Activated T-cell treated with anti-CD3 and anti-CD28 coated beads, Interleukin-2, amount 50 U/mL, for 48 hours (primary cell): ENCODE measurements around the gene GDF11.
A peak's percentile ranks its signal among the peaks of the same experiment; 100 is the strongest.

Source experiments
- DNase-seq, 2 experiments: peaks; one replicate each; pipeline ENCODE4 v3.0.0-alpha.2; 2020

The GDF11 gene

DNA sequence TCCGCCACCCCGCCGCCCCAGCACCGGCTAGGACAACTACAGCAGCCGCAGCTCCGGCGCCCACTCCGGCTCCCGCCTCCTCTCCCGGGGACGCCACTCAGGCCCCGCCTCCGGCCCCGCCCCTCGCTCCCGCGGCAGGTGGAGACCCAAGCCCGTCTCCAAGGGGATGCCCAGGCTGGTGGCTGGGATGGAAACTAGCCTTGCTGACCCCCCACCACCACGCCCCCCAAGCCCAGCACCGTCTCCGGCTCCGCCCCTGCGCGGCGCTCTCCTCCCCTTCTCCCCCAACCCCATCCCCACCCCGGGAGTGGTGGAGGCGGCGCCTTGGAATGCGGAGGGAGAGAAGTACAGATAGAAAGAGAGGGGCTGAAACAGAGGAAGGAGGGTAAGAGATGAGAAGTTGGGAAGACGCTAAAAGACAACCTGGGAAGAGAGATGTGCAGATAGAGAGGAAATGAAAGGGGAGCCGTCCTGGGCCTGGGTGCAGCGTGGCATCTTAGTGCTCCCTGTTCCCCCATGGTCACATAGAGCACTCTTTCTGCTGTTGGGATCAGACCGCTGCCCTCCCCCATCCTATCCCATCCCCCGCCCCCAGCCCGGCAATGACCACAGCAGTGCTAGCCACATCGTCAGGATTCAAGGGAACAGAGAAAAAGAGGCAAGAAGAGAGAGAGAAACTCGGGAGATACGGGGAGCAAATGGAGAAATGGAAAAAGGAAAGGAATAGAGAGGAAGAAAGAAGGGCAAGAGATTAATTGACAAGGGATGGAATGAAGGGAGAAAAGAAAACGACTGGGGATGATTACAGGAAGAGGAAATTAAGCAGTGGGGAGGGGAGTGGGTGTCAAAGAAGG, 34.9 kb upstream of the GDF11 start, which contains the start of gene ITGA7:
ITGA7 (minus strand) TSS at position 64 of the 854 bp plus-strand sequence. CDS start 222 bp downstream, outside the sequence.
- DNase-seq: peak; percentile 73 to 76

DNA sequence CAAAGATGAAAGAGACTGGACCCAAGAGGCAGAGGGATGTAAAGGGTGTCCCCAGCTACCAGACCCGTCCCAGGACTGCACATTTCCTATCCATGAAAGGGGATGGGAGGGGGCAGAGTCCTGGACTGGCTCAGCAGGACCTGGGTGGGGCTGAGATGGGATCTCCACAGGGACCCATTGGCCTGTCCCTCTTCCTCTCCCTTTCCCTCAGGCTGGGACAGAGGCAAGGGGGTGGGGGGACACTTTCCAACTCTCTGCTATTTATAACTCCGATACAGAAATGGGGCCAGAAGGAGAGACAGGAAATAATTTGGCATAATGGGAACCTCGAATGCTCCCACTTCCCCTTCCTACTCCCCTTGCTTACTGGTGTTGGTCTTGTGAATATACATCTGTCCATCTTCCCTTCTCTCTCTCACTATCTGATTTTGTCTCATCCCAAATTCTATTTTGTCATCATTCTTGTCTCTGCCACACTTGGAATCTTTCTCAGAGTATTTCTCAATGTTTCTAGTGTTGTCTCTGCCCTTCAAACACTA, 34.2 kb upstream of the GDF11 start:
- DNase-seq: no peak

DNA sequence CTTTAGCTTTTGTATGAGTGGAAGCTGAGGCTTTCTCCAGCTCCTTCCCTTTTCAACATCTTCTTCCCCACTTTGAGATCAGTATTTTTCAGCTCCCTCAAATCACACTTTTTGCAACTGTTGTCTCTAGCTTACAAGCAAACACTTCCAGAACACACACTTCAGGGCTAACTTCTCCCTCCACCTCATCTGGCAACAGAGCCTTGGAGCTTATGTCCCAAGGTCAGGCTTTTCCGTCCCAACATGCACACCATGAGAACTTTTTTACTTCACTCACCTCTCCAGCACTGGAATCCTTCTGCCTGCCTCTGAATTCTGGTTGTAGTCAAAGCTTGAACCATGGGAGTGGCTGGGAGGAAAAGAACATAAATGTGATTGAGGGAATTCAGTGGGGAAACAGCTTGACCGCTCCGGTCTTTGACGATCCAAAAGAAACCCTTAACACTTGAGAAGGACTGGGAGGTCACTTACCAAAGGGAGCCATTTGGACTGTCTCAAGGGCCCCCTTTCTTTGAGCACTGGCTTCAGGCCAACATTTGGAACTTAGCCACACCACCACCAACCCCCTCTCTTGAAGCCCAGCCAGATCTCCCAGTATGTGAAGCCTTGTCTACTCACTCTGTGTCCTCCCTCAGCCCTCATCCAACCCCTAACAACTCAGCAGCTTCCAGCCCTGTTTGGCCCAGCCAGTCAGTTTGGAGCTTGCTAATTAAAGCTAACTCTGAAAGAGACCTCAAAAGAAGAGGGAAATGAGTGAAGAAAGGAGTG, 31.0 kb upstream of the GDF11 start:
- DNase-seq: no peak

DNA sequence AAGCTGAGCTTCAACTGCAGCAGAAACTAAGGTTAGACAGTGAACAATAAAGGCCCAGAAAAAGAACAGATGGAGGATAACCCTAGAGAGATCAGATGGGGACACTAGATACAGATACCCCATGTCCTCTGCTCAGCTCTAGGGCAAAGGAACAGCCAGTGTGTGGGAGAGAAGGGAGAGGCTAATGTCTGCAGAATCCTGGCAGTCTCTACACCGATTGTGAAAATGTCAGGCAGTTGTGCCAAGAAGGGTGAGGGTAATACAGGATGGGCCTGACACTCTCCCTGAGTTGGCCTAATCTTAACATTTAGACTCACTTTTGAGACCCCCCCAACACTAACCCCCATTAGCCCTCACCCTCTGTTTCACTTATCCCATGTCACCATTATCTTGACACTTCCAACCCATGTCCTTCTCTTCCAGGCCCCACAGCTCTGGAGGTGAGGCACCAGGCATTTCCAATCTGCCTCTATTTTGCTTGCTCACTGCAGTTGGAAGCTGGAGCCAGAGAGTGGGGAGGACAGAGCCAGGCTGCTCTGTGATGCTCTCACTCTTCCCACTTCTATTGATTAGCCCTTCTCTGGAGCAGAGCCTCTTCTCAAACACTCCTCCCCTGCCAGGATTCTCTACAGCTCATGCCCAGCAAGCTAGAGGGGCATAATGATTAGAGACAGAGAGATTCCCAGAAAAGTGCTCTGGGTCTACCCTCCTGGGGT, 30.1 kb upstream of the GDF11 start:
- no peak for DNase-seq

DNA sequence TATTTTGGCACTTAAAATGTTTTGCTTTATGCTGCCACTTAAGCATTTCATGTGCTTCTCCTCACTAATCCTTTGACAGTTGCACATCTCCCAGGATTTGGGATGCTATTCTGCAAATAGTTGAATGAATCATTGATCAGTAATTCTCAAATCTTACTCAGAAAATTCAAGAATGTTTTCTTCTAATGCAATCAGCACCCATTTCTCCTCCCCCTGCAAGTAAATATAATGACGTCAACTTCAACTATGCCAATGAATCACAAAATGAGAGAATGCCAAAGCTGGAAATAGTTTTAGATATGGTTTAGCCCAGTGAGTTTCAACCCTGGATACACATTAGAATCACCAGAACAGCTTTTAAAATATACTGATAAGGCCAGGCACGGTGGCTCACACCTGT, 29.2 kb upstream of the GDF11 start:
- no peak for DNase-seq

DNA sequence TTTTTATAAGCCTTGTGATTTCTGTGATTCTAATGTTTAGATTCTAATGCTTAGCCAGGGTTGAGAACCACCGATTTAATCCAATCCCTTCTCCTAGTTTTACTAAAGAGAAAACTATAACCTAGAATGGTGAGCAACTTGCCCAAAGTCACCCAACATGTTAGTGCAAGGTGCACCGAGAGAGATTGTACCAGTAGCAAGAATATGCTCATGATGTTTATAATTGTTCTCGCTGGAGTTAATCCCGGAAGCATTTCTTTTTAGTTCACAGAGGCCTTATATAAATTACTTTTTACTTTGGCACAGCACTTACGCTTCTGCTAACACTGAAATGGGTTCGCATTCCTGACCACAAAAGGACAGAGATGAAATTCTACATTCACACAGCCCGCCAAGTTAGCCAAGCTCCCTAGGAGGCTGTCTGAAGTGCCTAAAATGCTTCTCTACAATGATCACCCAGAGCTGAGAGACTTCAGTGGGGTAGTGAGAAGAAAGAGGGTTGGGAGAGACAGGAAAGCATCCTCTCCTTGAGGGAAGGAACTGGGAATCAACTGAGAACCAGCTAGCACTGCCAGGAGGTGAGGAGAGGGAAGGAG, 27.7 kb upstream of the GDF11 start:
- DNase-seq: no peak

DNA sequence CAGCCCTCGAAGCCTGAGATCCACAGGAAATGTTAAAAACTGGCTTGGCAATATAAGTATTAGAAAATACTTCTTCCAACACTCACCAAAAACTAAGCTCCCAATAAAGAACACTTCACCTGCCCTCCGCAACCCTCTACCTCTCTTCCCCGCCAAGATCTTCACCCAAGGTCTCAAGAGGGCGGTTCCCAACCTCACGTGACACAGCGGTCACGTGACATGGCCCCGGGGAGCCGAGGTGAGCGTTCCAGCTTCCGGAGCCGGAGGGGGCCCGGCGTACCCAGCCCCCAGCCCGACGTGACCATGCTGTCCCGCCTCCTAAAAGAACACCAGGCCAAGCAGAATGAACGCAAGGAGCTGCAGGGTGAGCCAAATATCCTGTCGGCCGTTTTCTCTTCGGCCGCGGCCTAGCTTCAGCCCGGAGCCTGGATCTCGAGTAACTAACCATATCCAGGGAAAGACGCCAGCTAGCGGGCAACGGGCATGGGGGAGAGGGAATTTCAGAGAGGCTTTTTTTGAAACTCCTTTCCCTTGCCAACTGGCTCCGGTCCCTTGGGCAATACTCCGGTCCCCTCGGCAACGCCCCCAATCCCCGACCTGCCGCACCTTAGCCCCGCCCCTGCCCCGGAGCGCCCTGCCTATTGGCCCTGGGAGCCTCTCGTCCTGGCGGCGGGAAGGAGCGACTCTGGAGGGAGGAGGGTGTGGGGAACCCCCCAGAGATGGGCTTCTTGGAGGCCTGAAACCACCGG, 26.9 kb upstream of the GDF11 start, which contains the start of gene BLOC1S1:
BLOC1S1 (plus strand) TSS at position 214 of the 749 bp plus-strand sequence; CDS start at position 220, 6 bp downstream.
- DNase-seq: peak; percentile 96

DNA sequence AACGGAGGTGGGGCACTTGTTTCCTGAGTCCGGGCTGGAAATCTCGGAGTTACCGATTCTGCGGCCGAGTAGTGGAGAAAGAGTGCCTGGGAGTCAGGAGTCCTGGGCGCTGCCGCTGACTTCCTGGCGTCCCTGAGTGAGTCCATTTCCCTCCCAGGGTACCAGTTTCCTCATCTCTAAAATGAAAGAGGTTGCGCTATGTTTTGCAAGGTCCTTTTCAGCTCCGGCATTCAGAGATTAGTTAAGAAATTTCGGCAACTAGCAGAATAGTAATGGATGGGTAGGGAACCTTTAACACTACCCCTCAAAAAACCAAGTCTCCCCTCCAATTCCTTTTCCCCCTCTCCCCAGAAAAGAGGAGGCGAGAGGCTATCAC, 26.4 kb upstream of the GDF11 start:
- DNase-seq: no peak

DNA sequence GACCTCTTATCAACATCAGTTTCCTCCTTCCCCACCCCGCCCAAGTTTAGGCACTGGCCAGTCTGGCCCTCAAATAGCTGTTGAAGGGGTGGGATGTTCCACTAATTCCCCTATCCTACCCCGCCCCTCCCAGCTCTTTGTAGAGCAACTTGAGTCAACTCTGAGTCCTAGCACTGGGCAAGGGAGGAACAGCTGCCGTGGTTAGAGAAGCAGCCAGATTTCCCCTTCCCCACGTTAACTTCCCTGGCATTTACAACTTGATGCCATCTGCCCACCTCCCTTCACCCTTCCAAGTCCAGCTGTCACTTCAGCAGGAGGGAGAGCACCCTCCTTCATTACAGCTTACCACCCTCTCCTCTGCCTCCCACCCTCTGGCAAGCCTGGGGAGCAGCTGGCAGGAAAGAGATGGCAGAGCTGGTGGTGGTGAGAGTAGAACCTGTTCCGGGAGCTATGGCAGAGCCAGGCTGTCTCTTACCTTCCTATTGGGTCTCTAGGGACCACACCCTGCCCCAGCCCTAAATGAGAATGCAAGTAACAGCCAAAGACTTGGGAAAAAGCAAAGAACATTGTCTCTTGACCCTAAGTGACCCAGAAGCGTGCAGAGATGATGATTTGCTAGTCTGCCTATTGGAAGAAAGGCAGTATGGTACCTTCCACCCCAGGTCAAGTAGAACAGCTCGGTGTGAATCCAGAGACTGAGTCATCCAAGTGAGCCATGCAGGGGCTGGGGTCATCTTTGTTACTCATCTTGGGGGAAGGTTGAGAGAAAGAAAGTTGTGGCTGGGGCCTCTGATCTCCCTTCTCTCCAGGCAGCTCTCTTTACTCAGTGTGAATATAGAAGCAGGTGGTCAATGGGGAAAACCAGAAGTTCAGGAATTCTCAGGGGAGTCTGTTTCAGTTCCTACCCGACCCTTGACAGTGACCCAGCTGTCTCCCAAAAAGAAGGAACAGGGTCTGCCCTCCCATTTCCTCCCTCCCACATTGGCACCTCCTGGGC, 25.6 kb upstream of the GDF11 start:
- peak; percentile 51 to 61 for DNase-seq

DNA sequence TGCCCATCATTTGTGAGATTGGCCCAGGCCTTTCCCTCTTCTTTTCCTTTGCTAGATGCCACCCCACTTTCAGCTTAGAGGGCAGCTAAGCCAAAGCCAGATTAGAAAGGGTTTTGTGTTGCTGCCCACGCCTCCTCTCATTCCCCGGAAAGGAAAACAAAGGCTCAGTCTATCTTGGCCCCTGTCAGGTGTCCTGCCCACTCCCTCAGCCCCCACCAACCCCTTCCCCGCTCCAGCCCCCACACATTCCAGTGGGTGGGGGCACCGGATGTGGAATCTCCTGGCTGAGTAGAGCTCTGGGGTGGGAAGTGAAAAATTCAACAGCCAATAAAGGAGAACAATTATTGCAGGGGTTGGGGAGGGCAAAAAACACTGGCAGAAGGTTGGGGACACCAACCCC, 24.9 kb upstream of the GDF11 start:
- no peak for DNase-seq

DNA sequence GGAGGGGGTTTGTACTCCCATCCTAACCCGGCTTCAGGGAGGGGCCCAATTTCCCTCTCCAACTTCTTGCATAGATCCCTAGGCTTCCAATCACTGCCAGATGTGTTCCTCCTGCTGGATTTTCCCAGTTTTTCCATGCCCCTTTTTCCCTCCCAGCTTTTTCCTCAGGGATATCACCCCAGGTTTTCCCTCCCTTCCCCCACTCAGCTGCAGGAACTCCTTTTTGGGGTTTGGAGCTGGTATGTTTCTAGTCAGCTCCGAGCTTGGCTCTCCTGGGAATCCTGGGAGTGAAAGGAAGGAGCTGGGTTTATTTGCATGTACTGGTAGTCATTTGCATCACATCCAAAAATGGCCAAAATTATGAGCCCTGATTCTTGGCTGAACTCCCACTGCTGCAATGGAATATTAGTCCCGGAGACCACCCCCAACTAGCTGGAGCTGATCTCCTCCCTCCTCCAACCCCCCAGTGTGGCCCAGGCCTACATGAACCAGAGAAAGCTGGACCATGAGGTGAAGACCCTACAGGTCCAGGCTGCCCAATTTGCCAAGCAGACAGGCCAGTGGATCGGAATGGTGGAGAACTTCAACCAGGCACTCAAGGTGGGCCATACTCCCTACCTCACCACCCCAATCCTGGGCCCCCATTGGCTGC, 24.2 kb upstream of the GDF11 start:
- no peak for DNase-seq

DNA sequence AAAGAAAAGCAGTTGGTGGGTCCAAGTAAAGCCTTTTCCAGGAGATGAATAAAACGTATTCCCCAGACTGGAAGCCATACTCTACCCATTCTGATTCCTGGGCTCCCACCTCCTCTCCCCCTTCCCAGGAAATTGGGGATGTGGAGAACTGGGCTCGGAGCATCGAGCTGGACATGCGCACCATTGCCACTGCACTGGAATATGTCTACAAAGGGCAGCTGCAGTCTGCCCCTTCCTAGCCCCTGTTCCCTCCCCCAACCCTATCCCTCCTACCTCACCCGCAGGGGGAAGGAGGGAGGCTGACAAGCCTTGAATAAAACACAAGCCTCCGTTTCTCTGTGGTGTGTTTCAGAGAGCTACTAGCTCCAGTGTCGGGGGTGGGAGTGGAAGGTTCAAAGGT, 23.6 kb upstream of the GDF11 start:
- DNase-seq: no peak

DNA sequence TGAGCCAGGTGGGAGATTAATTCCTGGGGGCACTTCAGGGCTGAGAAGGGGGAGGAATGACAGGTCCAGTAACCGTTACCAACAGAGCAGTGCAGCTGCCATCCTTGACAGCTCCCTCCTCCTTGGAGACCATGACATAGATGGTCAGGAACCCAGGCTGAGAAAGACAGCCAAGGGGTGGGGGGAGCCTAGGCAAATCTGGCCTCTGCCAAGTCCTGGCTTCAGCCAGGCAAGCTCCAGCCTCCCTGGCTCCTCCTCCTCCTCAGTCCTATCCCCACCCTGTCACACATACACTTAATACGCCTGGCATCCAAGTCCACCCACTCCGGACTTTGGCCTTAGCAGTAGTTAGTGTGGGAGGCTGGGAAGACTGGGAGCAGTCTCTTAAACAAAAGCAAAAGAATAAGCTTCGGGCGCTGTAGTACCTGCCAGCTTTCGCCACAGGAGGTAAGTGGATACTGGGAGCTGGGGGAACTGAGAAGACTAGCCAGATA, 22.8 kb upstream of the GDF11 start, which contains the start of gene RDH5:
RDH5 (plus strand) TSS at position 323 of the 494 bp plus-strand sequence. CDS start 792 bp downstream, outside the sequence.
- no peak for DNase-seq

DNA sequence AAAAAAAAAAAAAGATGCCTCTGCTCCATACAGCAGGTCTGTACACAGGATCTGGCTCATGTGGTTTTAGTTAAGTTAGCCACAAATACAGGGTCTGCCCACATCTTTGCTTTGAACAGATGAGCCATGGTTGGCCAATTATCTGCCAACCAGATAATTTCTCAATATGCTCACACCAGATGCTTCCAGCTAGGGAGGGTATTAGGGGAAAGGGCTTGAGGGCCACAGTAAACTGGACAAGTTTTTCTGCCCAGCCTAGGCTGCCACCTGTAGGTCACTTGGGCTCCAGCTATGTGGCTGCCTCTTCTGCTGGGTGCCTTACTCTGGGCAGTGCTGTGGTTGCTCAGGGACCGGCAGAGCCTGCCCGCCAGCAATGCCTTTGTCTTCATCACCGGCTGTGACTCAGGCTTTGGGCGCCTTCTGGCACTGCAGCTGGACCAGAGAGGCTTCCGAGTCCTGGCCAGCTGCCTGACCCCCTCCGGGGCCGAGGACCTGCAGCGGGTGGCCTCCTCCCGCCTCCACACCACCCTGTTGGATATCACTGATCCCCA, 22.0 kb upstream of the GDF11 start:
- DNase-seq: no peak

DNA sequence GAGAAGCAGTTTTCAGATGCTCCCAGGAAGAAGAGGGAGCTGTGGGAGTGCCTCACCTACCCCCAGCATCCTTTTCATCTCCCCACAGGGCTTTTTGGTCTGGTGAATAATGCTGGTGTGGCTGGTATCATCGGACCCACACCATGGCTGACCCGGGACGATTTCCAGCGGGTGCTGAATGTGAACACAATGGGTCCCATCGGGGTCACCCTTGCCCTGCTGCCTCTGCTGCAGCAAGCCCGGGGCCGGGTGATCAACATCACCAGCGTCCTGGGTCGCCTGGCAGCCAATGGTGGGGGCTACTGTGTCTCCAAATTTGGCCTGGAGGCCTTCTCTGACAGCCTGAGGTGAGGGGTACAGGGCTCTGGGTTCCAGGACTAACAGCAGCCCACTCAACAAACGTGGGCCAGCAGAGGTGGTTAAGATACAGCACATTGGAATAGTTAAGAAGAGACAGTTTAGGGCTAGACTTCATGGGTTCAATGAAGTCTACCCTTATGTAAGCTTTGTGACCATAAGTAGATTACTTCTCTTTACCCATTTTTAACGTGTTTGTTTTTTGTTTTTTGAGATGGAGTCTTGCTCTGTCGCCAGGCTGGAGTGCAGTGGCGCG, 21.2 kb upstream of the GDF11 start:
- DNase-seq: no peak

DNA sequence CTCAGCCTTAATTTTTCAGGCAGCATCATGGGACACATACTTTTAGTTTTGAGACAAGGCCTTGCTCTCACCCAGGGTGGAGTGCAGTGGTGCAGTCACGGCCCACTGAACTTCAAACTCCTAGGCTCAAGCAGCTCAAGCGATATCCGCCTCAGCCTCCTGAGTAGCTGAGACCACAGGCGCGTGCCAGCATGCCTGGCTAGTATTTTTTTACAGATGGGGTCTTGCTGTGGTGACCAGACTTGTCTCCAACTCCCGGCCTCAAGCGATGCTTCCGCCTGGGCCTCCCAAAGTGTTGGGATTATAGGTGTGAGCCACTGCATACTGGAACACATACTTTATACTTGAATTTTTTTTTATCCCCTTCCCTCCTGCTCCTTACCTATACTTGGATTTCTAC, 20.0 kb upstream of the GDF11 start:
- DNase-seq: no peak

DNA sequence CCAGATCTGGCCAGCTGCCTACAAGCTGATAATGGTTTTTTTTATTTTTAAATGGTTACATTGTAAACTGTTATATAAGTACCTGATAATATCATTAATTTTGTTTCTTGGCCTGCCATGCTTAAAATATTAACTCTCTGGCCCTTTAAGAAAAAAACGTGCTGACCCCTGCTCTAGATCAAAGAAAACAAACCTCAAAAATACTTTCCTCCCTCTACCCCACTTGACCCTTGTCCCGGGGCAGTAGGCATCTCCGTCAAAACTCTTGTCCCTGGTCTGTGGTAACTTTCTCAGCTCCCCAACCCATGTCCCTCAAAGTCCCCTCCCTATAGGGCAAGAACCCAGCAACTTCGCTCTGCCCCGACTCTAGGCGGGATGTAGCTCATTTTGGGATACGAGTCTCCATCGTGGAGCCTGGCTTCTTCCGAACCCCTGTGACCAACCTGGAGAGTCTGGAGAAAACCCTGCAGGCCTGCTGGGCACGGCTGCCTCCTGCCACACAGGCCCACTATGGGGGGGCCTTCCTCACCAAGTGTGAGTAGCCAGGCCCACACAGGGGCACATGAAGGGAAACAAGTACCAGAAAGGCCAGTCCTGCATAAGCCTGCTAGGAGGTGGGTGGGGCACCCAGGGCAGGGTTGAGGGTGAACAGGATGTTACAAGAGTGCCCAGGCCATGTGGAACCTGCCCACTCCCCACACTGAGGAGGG, 19.3 kb upstream of the GDF11 start:
- DNase-seq: no peak
